HG03469 (cell line): ENCODE data around the gene PLEKHA6.

Source experiments
- ATAC-seq: cut with Tn5 transposase; IDR thresholded peaks from one replicate; pipeline ENCODE4 v1.9.1; 2021; ENCODE audit warnings: mild to moderate bottlenecking, moderate library complexity, moderate number of reproducible peaks; ENCODE audit not compliant: unreplicated experiment

Gene PLEKHA6

GRCh38 chr1:204219971-204220616, 139.6 kb downstream of the PLEKHA6 start:
- ATAC-seq: no peak

- ATAC-seq: no peak
Measured at GRCh38 chr1:204218552-204218951, 141.2 kb downstream of the PLEKHA6 start.

GRCh38 chr1:204217648-204218000, 142.1 kb downstream of the PLEKHA6 start:
- no peak for ATAC-seq

- no peak for ATAC-seq
Measured at GRCh38 chr1:204216880-204217647, 142.7 kb downstream of the PLEKHA6 start.

GRCh38 chr1:204216236-204216635, 143.5 kb downstream of the PLEKHA6 start:
- no peak for ATAC-seq

- no peak for ATAC-seq
Measured at GRCh38 chr1:204213668-204214662, 145.8 kb downstream of the PLEKHA6 start, which contains the start of gene GOLT1A. Gene GOLT1A (minus strand): TSS chr1:204213988. CDS start chr1:204213906, 82 bp downstream.

GRCh38 chr1:204212715-204213114, 147.0 kb downstream of the PLEKHA6 start:
- no peak for ATAC-seq

- ATAC-seq: no peak
Measured at GRCh38 chr1:204211046-204211445, 148.7 kb downstream of the PLEKHA6 start.

GRCh38 chr1:204207136-204207616, 152.6 kb downstream of the PLEKHA6 start:
- no peak for ATAC-seq

GRCh38 chr1:204206121-204206520, 153.6 kb downstream of the PLEKHA6 start:
- ATAC-seq: no peak

- no peak for ATAC-seq
Measured at GRCh38 chr1:204205486-204205885, 154.2 kb downstream of the PLEKHA6 start.

- no peak for ATAC-seq
Measured at GRCh38 chr1:204204944-204205343, 154.8 kb downstream of the PLEKHA6 start.

- no peak for ATAC-seq
Measured at GRCh38 chr1:204203206-204203767, 156.4 kb downstream of the PLEKHA6 start.

GRCh38 chr1:204202481-204202880, 157.2 kb downstream of the PLEKHA6 start:
- ATAC-seq: no peak

GRCh38 chr1:204201348-204202040, 158.2 kb downstream of the PLEKHA6 start:
- no peak for ATAC-seq

GRCh38 chr1:204199579-204199978, 160.2 kb downstream of the PLEKHA6 start:
- no peak for ATAC-seq

- ATAC-seq: no peak
Measured at GRCh38 chr1:204198348-204199340, 161.1 kb downstream of the PLEKHA6 start.

- no peak for ATAC-seq
Measured at GRCh38 chr1:204197068-204197467, 162.7 kb downstream of the PLEKHA6 start.
